Mucosa of rectum (tissue), 2 donors: ENCODE results near the gene CARD11.

Experiments used
- H3K27ac ChIP-seq, 2 donors: one replicate each; pipeline ENCODE4 v1.7.0; 2013; ENCODE audit warnings: inconsistent platforms in 2 of 2, low read depth in 2 of 2, low read length in 2 of 2
- H3K27me3 ChIP-seq, 2 donors: one replicate each; pipeline ENCODE4 v1.7.0; 2013; ENCODE audit warnings: low read length in 2 of 2; ENCODE audit not compliant: control insufficient read depth in 2 of 2, insufficient read depth in 2 of 2
- H3K36me3 ChIP-seq, 2 donors: one replicate each; pipeline ENCODE4 v1.7.0; 2013; ENCODE audit warnings: low read length in 2 of 2; ENCODE audit not compliant: control insufficient read depth in 2 of 2, insufficient read depth in 2 of 2
- H3K4me1 ChIP-seq, 2 donors: one replicate each; pipeline ENCODE4 v1.7.0; 2013; ENCODE audit warnings: low read length in 2 of 2, mild to moderate bottlenecking in 1 of 2; ENCODE audit not compliant: control insufficient read depth in 2 of 2, insufficient read depth in 2 of 2
- H3K4me3 ChIP-seq, 2 donors: one replicate each; pipeline ENCODE4 v1.7.0; 2013; ENCODE audit warnings: low read length in 2 of 2
- H3K9ac ChIP-seq, 2 donors: one replicate each; pipeline ENCODE4 v1.7.0; 2013; ENCODE audit warnings: low read length in 2 of 2, low read depth in 1 of 2, mild to moderate bottlenecking in 1 of 2
- H3K9me3 ChIP-seq, 2 donors: one replicate each; pipeline ENCODE4 v1.7.0; 2013; ENCODE audit warnings: low read length in 2 of 2; ENCODE audit not compliant: control insufficient read depth in 2 of 2
- donor health status: healthy.
- donor health status: Normal muscosa, but diverticular disease.

Gene CARD11

DNA sequence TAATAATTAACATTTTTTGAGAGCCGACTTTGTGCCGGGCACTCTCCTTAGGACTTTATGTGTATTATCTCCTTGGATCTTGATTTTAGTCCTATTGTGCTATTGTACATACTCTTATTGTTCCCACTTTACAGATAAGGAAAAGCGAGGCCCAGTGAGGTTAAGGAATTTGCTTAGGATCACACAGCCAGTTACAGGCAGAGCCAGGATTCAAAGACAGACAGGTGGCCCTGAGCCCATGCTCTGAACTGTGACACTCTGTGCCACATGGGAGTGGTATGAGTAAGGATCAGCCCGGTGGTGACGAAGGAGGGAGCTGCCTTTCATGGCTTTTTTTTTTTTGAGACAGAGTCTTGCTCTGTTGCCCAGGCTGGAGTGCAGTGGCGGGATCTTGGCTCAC lies 183.7 kb downstream of the CARD11 start:
- Histone ChIP-seq H3K9ac (no peak overlapping the region), H3K27me3 (no peaks in the 10 kb centered on the region), H3K36me3 (no peaks in the 10 kb centered on the region), H3K27ac (no peak overlapping the region), H3K4me1 (peaks cover 11 to 12% of the 10 kb centered on the region in 2 donors), H3K9me3 (no peaks in the 10 kb centered on the region), H3K4me3 (no peak overlapping the region)

DNA sequence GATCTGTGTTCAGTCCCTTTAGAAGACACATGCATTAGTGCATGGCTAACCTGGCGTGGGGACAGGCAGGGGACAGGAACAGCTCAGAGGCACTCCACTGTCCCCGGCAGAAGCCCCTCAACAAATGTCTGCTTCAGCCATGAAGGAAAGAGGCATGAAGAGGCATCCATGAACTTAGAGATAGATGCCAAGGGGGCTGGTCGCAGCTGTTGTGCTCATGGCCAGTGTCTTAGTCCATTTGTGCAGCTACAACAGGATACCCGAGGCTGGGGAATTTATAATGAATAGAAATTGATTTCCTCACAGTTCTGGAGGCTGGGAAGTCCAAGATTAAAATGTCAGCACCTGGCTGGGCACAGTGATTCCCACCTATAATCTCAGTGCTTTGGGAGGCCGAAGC lies 185.0 kb downstream of the CARD11 start:
- Histone ChIP-seq H3K9me3 (no peaks in the 10 kb centered on the region), H3K9ac (no peak overlapping the region), H3K36me3 (no peaks in the 10 kb centered on the region), H3K4me1 (peaks cover 3 to 7% of the 10 kb centered on the region in 2 donors), H3K27me3 (no peaks in the 10 kb centered on the region), H3K27ac (no peak overlapping the region), H3K4me3 (no peak overlapping the region)

DNA sequence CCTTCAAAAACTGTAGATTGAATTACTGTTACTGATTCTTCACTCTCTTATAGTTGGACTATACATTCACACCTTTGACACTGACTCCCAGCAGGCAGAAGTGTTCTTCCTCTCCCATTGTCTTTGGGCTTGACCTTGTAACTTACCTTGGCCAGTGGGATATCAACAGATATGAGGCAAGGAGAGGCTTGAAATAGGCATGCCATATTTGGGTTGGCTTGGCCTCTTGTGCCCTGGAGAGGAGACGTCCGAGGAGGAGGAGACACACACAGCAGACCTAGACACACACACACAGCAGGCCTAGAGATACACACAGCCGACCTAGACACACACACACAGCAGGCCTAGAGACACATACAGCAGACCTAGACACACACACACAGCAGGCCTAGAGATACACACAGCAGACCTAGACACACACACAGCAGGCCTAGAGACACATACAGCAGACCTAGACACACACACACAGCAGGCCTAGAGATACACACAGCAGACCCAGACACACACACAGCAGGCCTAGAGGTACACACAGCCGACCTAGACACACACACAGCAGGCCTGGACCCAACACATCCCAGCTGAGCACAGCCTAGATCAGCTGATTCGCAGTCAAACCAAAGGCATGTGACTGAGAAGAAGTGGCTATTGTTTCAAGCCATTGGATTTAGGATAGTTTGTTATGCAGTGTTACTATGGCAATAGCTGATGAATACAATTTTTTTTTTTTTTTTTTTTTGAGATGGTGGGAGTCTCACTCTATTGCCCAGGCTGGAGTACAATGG lies 187.1 kb downstream of the CARD11 start:
- H3K36me3 ChIP-seq, result no peaks in the 10 kb centered on the region
- H3K9me3 ChIP-seq, result no peaks in the 10 kb centered on the region
- H3K27me3 ChIP-seq, result no peaks in the 10 kb centered on the region
- H3K4me3 ChIP-seq, result no peak overlapping the region
- H3K9ac ChIP-seq, result no peak overlapping the region
- H3K4me1 ChIP-seq, result no peaks in the 10 kb centered on the region
- H3K27ac ChIP-seq, result no peak overlapping the region
